ENCODE data around the gene FOXP1. TPM values are rescaled to one million over a fixed set of nuclear protein-coding genes. Genes with fewer than 3 reads are reported as not detected.

The FOXP1 gene
- polyA plus RNA-seq, 12 donors = 17.7 to 192 (median 22.0) TPM

DNA sequence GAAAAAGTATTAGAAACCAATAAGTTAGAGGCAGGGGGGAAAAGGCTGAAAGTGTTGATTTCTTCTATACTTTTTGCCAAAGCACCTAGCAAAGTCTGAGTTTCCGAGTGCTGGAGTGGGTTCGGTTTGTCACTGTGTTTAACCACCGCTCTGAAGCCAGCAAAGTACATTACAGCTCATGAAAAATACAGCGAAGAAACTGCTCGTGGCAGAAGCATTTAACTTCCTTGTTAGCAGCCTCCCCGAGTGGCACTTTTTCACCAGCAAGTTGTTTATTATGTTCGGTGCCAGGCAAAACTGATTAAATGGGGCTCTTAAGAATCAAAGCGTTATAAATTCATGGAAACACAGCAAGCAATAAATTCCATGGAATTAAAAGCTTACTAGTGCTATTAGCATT is 313.6 kb downstream of the FOXP1 start:
- DNase-seq = no peak

DNA sequence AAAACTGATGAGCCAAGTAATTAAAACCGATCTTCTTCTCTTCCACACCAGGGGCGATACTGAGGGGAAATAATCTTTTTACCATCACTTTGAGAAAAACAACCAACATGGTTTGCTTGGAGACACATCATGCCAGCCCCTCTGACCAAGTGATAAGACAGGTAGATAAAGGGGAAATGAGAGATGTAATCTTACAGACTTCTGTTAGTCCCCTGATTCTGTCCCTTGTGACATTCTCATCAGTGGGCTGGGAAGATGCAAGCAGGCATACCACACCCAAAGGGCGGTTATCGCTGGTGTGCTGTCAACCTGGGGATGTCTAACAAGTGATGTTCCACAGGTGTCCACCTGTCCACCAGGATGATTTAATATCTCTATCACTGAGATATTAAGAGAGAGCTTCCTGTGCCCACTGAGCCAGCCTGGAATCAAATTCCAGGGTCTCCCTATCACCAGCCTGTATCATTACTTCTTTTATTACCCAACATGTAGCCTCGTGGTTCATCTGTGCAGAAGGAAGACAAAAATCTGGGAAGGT is 315.0 kb downstream of the FOXP1 start:
- no peak for DNase-seq

DNA sequence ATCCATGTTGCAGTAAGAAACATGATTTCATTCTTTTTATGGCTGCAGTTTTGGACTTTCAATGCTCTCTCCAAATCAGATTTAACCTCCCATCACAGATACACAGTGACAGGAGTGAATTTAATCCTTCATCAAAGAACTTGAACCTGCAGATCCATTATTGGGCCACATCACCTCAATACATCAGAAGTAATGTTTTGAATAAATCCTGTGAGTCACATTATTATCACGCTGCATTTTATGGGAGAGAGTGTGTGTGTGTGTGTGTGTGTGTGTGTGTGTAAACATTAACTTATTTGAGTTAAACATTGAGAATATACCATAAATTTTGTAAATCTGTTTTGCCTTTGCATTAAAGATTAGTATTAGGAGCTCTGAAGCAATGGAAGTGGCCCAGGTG is 316.7 kb downstream of the FOXP1 start:
- no peak for DNase-seq

DNA sequence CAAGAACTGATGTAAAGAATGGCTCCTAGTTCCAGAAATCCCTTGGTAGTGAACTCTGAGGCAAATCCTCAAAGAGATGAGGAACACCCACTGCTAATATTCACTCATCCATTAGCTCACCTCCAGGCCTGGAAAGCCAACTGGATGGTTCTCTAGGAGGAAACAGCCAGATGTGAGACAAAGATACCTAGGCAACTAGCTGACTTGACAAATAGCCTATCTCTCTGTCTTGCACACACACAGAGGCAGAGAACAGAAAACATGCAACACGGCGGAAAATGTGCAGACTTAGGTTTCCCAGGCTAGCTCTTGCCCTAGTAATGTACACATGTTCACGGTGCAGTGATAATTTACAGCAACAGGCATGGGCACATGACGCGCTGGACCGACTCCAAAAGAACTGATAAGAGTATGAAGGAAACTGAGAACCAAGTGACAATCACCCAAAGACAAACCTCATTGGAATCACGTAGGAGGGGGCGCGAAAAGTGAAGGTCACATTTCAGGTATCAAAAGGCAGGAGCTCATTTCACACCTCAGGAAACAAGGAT is 318.1 kb downstream of the FOXP1 start:
- DNase-seq = no peak

DNA sequence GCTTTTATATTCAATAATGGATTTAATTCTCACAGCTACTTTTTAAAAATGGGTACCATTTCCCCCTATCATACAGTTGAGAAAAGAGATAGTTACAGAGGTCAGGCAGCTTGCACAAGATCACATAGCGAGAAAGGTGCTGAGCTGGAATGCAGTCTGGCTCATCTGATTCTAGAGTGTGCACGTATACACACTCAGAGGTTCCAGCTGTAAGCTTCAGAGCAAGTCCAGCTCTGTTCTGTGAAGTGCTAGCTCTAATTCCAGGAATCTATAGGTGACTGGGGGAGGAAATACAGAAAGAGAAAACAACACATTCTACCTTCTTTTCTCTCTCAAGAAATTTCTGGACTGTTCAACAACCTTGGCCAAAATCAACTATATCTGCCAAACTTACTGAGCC is 318.7 kb downstream of the FOXP1 start:
- DNase-seq = no peak

DNA sequence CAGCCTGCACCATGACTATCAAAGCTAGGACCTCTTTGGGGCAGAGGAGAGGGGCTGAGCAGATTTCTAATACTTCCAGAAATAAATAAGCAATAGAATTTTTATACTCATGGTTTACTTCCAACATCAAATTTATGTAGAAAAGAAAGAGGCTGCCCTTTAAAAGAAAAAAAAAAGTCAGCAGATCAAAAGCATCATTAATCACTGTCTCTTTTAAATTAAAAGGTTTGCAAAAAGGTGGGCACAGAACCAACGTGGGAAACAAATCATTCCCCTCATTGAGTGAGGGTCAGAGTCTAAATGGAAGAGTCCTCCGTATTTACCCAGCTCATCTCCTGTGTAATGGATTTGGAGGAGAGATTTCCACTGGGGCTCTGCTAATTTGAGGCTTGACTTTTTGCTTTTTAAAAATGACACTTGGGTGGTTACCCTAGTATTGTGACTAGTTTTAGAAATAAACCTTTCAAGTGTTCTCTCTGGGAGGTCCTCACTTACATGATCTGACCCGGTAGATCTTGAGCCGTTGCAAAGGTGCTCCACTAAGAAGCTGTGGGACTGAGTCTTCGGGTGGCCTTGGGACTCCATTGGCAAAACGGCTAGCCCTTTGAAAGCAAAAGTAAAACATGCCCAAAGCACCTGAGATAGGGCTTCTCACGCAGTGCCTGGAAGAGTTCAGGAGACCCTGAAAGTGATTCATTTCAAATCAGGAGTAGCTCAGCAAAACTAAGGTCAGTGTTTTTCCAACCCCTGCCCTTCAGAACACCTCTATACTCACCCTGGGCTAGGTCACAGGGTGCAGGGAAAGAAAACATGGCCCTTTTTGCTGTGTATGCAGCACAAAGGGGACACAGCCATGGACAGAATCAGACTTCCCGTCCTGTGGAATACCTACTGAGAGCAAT is 320.9 kb downstream of the FOXP1 start:
- no peak for DNase-seq

DNA sequence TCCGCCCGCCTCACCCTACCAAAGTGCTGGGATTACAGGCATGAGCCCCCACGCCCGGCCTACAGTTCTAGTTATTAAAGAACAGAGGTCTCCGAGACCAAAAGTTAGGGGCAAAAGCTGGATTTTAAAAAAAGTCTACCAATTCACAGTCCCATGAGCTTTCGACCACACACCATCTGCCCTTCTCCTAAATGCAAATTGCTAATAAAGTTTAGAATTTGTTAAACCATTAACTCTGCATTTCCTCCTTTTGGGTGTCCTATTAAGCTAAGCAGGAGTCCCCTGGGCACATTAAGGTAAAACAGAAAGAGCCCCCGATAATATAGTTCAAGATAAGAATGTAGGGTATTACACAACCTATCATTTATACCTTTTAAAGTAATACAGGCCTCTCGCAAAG is 322.7 kb downstream of the FOXP1 start:
- no peak for DNase-seq

DNA sequence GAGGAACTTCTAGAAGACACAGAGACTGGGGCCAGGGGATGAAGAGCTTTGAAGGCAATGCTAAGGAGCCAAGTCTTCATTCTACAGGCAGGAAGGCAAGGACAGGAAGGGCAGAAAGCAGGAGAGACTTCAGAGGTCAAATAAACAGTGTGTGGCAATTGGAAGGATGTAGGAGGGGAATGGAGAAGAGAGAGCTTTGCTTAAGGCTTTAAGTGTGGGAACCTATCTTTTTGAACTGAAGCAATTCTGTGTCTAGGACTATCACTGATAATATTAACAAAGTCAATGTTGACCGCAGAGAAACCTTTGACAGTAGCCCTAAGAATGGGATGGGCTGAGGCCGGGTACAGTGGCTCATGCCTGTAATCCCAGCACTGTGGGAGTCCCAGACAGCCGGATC is 325.0 kb downstream of the FOXP1 start:
- DNase-seq = no peak

DNA sequence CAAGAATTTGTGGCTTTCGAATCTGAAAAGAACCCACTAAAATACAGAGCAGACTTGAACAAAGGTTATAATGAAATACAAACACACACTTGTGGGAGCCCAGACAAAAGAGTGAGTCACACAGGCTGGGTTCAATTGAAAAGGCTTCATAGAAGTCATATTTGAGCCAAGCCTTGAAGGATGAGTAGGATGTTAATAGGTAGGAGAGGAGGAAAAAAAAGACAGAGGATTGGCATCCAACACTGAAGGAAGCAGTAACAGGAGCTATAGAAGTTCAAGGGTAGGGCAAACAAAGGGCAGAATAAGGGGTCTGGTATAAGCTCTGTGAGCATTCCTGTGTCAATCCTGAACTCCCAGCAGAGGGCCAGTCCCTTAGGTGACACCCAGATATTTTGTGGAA is 325.4 kb downstream of the FOXP1 start:
- no peak for DNase-seq

DNA sequence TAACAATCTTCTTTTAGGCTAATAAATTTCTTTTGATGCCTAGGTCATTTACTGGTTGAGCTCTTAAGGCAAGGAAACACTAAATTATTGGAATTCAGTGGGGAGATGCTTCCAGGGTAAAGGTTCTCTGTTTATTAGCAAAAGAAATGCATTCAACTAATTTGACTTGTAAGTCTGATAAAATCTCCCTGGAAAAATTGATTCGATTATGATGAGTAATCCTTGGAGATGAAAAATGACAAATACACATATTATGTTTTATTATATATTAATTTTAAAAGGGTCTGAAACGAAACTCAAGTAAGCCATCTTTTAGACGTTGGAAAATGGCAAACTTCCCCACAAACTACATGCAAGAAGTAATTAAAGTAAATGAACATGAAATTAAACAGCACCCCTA is 328.0 kb downstream of the FOXP1 start:
- DNase-seq = no peak

DNA sequence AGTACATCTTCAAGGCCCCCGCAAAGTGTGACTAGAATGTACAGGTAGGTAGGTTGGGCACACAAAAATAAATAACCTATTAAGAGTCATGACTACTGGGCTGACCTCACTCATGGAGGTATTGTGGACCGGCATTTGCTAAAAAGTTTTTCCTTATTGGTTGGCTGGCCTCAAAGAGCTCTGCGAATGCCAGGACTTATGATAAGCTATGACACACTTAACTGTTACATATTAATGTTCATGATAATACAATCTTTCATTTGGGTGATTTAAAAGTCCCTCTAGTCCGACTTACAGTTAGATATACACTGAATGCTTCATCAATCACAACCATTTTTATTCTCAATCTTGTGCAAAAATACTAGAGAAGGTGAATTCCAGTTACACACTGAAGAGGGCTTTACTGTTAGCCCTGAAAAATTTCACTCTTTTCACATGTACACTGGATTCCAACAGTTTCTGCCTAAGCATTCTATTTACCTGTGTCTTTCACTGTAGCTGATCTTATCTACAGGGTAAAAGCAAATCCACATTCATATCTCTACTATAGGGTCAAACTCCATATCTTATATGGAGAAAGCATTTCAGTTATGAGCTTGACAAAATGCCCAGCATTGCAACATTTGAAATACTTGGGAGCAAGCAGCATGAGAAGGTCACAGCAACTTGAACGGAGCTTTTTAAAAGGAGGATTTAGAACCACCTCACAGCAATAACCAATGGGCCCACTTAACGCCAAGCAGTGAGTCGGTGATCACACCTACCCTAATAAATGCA is 329.1 kb downstream of the FOXP1 start:
- no peak for DNase-seq

DNA sequence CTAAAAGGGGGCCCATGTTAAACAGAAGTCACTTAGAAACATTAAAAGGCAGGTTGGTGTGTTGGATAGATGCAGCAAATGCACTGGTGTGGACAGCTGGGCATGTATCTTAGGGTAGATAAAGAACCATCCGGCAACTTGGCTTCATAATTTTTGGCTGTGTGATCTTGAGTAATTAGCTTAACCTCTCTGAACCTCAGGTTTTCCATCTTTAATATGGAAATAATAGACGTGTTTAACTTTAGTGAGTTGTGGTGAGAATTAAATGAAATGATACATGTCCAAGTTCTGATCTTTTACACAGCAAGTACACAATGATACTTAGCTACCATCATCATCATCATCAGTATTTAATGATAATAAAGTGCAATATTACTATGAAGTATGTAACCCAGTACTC is 330.4 kb downstream of the FOXP1 start:
- no peak for DNase-seq

DNA sequence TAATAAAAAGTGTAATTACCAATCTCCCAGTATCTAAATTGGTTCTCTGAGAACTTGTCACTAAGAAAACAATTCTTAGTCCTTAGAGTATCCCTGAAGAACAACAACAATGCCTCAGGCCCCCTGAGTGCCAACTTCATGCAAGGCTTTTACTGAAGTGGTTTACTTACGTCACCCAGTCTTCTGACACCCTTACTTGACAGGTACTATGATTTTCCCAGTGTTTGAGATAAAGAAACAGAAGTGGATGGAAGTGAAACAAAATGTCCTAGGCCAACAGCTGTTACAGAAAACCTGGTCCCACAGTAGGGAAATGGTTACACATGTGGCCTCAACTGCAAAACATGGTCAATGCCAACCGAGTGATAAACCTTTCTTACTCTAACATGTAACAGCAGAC is 331.1 kb downstream of the FOXP1 start:
- no peak for DNase-seq

DNA sequence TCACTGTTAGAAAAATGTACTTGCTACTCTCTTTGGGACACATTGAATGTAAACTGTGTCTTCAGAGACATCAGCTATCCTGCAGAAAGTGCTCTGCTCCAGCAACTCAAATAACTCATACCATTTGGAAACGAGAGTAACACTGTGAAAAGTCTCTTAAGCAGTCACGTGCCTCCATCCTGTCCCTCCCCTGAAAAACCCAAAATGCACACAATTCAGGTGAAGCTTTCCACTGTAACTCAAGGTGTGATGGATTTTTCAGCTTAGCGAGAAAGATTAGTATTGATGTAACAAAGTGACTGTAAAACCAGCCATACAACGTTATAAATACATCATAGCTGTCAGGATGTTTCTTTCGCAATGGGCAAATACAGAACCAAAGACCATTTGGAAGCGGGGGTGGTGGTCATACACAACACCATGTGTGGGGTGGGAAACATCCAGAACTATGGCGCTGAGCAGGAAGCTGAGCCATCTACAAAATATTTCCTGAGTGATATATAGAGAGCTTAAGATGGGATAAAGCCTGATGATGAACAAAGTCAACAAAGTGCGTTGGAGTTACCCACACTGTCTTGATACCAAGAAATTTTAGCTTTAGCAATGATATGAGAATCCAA is 332.3 kb downstream of the FOXP1 start:
- DNase-seq = no peak

DNA sequence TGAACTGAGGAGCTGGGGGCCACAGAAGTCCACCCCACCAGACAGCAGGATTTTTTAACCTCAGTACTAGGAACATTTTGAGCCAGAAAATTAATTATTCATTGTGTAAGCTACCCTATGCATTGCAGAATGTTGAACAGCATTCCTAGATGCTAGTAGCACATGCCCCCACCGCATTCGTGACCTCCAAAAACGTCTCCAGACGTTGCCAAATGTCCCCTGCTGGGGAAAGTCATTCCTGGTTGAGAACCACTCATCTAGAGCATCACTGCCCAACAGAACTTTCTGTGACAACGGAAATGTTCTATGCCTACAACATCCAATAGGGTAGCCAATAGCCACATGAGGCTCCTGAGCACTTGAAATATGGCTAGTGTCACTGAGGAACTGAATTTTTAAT is 333.5 kb downstream of the FOXP1 start:
- no peak for DNase-seq

DNA sequence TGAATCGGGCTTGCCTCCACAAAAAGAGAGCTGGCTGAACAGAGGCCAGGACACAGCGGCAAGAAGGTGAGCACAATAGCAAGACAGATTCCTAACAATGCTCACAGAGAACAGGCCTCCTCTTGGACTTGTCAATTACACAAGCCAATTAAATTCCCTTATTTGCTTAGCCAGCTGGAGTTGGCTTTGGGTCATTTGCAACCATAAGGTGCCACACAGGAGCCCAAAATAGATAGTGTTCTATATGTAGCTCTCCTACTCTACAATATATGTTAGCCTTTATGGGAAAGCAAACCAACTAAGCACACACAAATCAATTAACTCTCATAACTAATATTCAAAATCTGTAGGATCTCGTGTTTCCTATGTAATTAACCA is 335.6 kb downstream of the FOXP1 start:
- DNase-seq = no peak

DNA sequence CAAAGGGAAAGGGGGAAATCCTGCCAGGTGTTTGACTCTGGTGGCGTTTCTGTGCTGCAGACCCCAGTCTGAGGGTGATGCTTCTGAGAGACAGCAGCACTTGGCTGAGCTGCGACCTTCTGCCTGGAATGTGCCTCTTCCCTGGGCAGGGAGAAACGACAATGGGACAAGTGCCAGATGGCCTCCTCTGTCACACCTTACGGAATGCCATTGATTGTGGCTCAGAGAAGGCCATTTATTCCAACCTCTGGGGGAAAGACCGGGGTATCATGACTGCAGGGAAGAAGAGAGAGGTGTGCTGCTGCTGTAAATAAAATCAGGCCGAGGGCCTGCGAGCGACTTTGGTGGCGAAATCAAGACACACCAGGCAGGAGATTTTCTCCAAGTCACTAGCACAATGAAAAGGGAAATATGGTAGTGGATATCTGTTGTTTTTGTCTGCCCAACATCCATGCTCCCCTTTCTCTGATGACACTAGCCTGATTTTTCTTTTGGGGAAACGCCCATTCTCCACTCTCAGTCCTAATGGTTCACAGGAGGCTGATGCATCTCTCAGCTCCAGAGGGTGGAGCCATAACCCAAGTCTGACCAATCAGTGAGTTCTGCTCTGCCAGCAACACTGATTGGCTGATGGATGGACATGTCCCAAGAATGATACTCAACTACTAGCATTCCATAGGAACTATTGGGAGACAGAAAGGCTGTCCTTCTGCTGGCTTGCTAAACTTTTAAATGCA is 336.1 kb downstream of the FOXP1 start:
- DNase-seq = no peak

DNA sequence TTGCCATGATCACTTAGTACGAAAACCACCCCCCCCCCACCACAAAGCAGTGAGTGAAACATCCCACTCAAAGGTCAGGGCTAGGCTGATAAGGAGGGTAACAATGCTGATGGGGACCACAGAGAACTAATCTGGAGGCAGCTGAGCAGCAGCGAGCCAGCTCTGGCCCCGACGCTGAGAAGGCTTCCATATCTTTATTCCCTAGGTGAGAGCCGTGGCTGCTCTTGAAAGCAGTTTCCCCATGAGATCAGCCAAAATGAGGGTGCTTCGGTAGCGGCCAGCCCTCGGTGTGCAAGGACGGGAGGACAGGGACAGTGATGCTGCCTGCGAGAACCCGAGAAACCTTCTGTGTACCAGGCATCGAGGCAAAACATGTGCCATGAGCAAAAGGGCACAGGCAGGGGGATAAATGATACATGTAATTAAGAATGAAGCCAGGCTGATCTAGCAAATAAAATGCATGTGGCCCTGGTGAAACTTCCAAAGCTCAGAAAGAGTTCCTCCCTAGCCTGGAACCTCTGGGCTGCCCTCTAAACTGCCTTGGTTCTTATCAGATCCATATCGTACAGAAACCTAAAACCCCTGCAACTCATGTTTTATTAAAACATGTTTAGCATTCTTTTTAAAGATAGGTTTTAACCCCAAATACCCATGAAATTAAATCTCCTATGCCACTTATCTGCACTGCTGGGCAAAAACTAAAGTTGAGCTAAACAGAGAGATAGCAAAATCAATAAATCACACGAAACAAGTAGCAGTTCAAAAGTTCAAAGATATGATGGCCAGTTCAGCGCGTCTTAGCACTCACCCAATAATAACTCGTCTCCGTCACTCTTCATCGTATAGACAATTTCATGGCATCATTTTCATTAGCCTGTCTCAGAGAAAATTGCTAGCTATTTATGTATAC is 337.3 kb downstream of the FOXP1 start:
- DNase-seq = no peak

DNA sequence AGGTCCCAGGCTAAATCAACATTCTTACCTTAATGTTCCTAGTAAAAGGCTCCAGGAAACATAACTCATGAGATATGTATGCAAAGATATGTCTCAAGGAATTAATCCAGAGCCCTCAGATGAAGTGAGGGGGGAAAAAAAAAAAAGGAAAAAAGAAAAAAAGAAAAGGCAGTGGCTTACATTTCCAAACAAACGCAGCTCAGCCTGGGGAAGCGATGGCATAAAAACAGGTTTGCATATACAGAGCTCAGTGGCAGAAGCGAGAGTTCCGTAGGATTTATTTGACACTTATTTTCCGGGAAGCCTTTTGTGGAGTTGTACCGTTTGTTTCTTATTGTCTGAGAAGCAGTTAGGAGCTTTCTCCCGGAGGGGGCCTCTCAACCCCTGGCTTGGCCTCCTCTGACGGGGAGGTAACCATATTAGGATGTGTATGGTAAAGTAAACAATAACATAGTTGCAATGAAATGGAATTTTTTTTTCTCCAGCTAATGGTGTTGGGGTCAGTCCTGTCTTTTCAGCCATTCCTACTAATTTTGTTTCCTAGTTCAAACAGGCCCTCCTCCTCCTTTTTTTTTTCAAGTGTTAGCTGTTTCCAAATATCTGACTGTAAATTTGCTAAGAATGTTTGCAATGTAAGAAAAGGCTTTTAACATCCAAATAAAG is 338.6 kb downstream of the FOXP1 start:
- DNase-seq = no peak
